ENCODE measurements around the gene SRCAP. TPM values are rescaled to one million over a fixed set of nuclear protein-coding genes. Genes with fewer than 3 reads are reported as not detected.
A peak's percentile ranks its signal among the peaks of the same experiment; 100 is the strongest.

The SRCAP gene
- total and polyA plus RNA-seq, 7 donors, result 2.4 to 39.1 (median 14.3) TPM

- no peak for TF ChIP-seq POLR2AphosphoS5 (IDR thresholded peaks at IDR 0.05)
- TF ChIP-seq, protein P1, sequence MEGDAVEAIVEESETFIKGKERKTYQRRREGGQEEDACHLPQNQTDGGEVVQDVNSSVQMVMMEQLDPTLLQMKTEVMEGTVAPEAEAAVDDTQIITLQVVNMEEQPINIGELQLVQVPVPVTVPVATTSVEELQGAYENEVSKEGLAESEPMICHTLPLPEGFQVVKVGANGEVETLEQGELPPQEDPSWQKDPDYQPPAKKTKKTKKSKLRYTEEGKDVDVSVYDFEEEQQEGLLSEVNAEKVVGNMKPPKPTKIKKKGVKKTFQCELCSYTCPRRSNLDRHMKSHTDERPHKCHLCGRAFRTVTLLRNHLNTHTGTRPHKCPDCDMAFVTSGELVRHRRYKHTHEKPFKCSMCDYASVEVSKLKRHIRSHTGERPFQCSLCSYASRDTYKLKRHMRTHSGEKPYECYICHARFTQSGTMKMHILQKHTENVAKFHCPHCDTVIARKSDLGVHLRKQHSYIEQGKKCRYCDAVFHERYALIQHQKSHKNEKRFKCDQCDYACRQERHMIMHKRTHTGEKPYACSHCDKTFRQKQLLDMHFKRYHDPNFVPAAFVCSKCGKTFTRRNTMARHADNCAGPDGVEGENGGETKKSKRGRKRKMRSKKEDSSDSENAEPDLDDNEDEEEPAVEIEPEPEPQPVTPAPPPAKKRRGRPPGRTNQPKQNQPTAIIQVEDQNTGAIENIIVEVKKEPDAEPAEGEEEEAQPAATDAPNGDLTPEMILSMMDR (IDR thresholded peaks at IDR 0.05), result no peak
- TF ChIP-seq POLR2A (IDR thresholded peaks at IDR 0.05), result no peak
- TF ChIP-seq EP300 (IDR thresholded peaks at IDR 0.05), result no peak
- 1% methylated on average over 84 of the region's 84 CpGs for WGBS, 2 donors
- DNase-seq, result peak; percentile 78
- H3K27me3 ChIP-seq, result no peaks in the 10 kb centered on the region
- no peaks in the 10 kb centered on the region for H3K9me3 ChIP-seq
- H3K4me1 ChIP-seq, result peaks cover 0 to 62% (median 56%) of the 10 kb centered on the region in 4 donors
- H3K4me3 ChIP-seq, result peak overlapping the region; percentile 91 to 99 (median 97)
- H3K36me3 ChIP-seq, result peaks cover 24 to 63% (median 53%) of the 10 kb centered on the region in 4 donors
- peak overlapping the region; percentile 96 to 98 (median 97) for H3K27ac ChIP-seq
- intact Hi-C loops (cut with DNase I), result loop anchor here (1.0 to 10.0 kb wide), 5 partner anchors 39 to 845 kb away; partner anchors contain the start of genes FBXL19, PAGR1, PRRT2 and TBX6
Measured at GRCh38 chr16:30659507-30660423, 39.2 kb upstream of the SRCAP start.

- TF ChIP-seq POLR2A (IDR thresholded peaks at IDR 0.05) (peak in 1 of 2 donors; percentile 29), EP300 (IDR thresholded peaks at IDR 0.05) (no peak)
- TF ChIP-seq, protein P1 (IDR thresholded peaks at IDR 0.05), result no peak
- intact Hi-C loops (cut with DNase I), result no loop called here
- DNase-seq, result no peak
- Histone ChIP-seq H3K9me3 (no peaks in the 10 kb centered on the region), H3K4me1 (peaks cover 0 to 63% (median 56%) of the 10 kb centered on the region in 4 donors), H3K4me3 (peak overlapping the region; percentile 91 to 99 (median 97)), H3K27ac (peak overlapping the region; percentile 96 to 98 (median 97)), H3K27me3 (no peaks in the 10 kb centered on the region), H3K36me3 (peaks cover 25 to 63% (median 53%) of the 10 kb centered on the region in 4 donors)
- WGBS, 2 donors, result 13 to 25% methylated on average over 21 of the region's 21 CpGs
Measured at GRCh38 chr16:30660424-30661261, 38.3 kb upstream of the SRCAP start.

- no peak for DNase-seq
- intact Hi-C loops (cut with DNase I), result no loop called here
- peaks cover 0 to 53% (median 46%) of the 10 kb centered on the region in 4 donors for H3K4me1 ChIP-seq
- H3K36me3 ChIP-seq, result peaks cover 29 to 68% (median 62%) of the 10 kb centered on the region in 4 donors
- no peaks in the 10 kb centered on the region for H3K27me3 ChIP-seq
- no peak overlapping the region for H3K27ac ChIP-seq
- no peaks in the 10 kb centered on the region for H3K9me3 ChIP-seq
- TF ChIP-seq POLR2AphosphoS5 (IDR thresholded peaks at IDR 0.05), result no peak
- TF ChIP-seq EP300 (IDR thresholded peaks at IDR 0.05), result no peak
- no peak for TF ChIP-seq POLR2A (IDR thresholded peaks at IDR 0.05)
- TF ChIP-seq, protein P1 (IDR thresholded peaks at IDR 0.05), result no peak
- H3K4me3 ChIP-seq, result no peak overlapping the region
- 91 to 94% methylated on average over 17 of the region's 17 CpGs for WGBS, 2 donors
Measured at GRCh38 chr16:30662449-30662848, 36.5 kb upstream of the SRCAP start.

GRCh38 chr16:30663038-30663437 is 35.9 kb upstream of the SRCAP start:
- Histone ChIP-seq H3K4me3 (no peak overlapping the region), H3K4me1 (peaks cover 0 to 51% (median 43%) of the 10 kb centered on the region in 4 donors), H3K27me3 (no peaks in the 10 kb centered on the region), H3K9me3 (no peaks in the 10 kb centered on the region), H3K36me3 (peaks cover 33 to 74% (median 68%) of the 10 kb centered on the region in 4 donors), H3K27ac (no peak overlapping the region)
- no peak for DNase-seq
- 86 to 87% methylated on average over 8 of the region's 8 CpGs for WGBS, 2 donors
- intact Hi-C loops (cut with DNase I), result no loop called here
- TF ChIP-seq POLR2A (IDR thresholded peaks at IDR 0.05) (no peak), POLR2AphosphoS5 (IDR thresholded peaks at IDR 0.05) (no peak), EP300 (IDR thresholded peaks at IDR 0.05) (no peak)
- TF ChIP-seq, protein P1 (IDR thresholded peaks at IDR 0.05), result no peak

All from sigmoid colon (tissue), 7 donors.